T-helper 1 cell treated with Interleukin-12 subunit alpha and Interleukin-12 subunit beta and Interleukin-4 antibody, amounts not matched to agents 30 ng/mL and 1 ng/mL, for 36 hours (primary cell): ENCODE results near the gene PDE10A. TPM values are rescaled to one million over a fixed set of nuclear protein-coding genes. Genes with fewer than 3 reads are reported as not detected.

Source experiments
- intact Hi-C: fragments of 100-400 bp; cut with micrococcal nuclease; formaldehyde crosslinking; loops from one replicate; pipeline ENCODE4 v1.15.1; 2024
- total RNA-seq: library from RNA; stranded (reverse); gene quantifications from 2 replicates; pipeline ENCODE4 v1.2.3, GENCODE V29; 2022

The PDE10A gene
- total RNA-seq, 1 donor from 2014 or later, result not detected

DNA sequence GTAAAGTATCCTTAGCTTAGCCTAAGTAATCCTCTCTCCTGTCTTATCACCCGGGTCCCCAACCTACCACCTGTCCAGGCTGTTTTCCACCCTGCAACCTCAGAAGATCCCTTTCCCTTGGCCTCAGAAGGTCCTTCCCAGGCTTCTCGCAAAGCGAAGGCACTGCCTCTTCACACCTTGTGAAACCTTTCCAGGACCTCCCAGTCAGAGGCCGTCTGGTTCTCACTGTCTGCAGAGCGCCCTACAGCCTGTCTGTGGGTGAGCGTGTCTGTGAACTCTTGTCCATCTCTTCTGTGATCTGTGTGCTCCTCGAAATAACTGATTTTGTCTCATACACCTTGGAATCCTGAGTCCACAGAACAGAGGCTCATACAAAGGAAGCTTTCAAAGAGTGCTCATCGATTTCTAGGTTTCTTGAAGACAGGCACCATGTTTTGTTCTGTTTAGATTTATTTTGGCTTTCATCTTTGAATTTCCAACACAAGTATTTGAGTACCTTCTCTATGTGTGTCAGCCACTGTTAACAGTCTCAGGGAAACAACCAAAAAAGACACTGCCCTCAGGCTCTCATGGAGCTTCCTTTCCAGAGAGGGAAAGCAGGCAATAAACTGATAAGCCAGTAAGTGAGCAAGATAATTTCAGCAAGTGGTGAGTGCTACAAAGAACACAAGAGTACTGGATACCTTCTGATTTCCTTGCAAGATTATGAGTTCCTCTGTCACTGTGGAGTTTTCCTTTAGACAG is 6.3 kb downstream of the PDE10A start:
- intact Hi-C loops, result no loop called here

DNA sequence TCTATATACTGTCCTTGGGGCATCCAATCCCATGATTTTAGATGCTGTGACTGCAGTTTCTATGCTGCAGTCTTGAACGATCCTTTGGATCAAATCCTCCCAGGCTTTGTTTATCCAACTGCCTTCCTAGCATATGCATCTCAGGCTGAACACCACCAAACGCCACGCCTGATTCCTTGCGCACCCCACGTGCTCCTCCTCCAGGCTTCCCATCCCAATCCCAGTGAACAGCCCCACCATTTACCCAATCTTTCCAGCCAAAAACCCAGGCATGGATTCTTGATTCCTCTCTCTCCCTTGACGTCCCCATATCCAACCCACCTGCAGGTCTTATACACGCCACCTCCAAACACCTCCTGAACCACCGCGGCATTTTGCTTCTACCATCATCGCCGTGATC is 7.8 kb downstream of the PDE10A start:
- intact Hi-C loops, result no loop called here

GRCh38 chr6:165654144-165654543 is 8.9 kb downstream of the PDE10A start:
- intact Hi-C loops, result no loop called here

DNA sequence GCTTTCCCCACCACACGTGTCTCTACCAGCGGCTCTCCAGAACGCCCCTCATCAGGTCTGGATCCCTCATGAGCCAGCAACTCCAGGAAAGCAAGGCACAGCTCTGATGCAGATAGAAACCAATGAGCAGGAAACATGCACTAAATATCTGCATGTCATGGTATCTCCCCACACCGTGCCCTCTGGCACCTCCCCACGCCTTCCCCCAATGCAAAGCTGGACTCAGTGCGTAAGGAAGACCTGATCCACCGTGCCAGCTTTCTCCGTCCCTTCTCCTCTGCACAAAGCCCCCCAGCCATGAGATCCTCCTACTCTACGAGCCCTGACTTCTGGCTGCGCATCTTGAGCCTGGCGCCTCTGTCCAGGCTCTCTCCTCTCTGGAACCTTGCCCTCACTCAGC is 9.4 kb downstream of the PDE10A start:
- intact Hi-C loops, result no loop called here

GRCh38 chr6:165653196-165653595 is 9.8 kb downstream of the PDE10A start:
- intact Hi-C loops, result no loop called here

- intact Hi-C loops, result no loop called here
Measured at GRCh38 chr6:165652766-165653165, 10.3 kb downstream of the PDE10A start.

DNA sequence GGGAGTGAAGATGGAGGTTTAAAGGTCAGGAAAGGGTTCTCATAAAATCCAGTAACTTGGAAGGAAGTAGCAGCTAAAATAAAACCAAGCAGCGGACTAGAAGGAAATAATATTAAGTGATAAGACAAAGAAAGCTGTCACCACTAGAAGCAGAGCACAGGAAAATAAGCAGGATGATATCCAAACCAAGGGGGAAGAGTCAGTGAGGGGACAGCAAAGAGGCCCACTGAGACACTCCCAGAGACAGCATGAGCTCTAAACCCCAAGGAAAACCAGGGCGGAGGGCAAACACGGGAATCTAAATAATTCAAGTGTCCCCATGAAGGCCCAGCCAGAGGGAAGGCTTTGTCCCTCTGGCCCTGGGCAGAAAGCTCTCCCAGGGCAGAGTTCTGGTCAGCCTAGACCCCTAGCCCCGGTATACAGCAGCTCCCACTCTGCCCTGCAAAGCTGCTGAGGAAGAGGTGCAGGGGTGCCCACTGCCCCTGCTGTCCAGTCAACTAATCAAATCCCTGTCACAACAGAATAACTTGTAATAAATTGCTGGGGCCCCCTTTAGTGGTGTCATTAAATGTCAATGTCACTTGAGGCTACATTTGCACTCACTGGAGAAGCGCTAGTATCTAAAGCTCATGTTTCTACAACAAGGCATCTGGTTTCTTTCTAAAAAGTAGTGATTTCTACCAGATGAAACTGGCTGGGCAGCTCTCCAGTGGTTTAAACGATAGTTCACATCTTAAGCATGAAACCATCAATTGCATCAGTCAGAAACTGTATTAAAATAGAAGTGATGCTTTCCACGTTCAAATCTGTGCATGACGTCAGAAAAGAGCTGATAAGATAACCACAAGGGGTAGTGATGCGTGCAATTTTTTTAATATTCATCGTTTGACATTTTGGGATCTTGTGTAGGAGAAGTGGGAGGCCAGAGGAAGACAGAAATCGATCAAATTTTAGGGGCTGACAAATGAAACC is 13.6 kb downstream of the PDE10A start:
- intact Hi-C loops, result no loop called here

DNA sequence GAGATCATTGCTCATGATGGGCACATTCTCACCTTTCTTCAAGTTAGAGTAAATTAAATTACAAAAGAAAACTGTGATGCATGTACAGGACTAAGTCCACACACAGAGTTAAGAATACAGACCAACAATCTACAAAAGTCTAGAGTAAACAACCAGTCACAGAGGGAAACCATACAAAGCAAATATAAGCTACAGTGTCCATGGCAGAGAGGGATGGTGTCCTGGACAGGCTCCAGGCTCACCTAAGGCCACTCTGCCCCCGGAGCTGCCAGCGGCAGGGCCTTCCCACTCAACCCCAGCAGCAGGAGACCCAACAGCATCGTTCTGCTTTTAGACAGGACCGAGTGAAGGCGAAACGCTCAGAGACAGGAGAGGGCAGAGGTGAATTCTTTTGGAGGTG is 16.0 kb downstream of the PDE10A start:
- intact Hi-C loops, result no loop called here

GRCh38 chr6:165645919-165646318 is 17.1 kb downstream of the PDE10A start:
- intact Hi-C loops, result no loop called here

- intact Hi-C loops, result no loop called here
Measured at GRCh38 chr6:165644586-165645266, 18.3 kb downstream of the PDE10A start.

GRCh38 chr6:165643015-165643414 is 20.0 kb downstream of the PDE10A start:
- intact Hi-C loops, result no loop called here

DNA sequence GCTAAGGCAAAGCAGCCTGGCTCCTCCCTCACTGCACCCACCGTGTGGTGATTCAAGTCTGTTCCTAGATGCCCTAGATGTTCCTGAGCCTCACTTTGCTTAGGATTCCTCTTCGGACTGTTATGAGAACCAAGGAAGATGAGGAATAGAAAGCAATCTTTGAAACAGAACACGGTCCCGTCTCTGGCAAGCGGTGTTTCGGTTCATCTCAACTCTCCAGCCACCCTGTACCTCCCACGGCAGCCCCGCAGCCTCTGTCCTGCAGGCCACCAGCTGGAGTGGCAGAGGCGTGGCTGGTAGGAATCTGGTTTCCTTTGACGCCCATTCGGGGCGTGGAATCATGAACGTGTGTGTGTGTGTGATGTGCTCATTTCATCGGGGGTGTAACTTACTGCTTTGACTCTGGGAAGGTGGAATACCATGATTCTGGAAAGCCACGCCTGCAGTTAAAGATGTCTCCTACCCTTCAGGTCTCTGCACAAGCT is 21.3 kb downstream of the PDE10A start:
- intact Hi-C loops, result no loop called here

- intact Hi-C loops, result no loop called here
Measured at GRCh38 chr6:165640806-165641205, 22.2 kb downstream of the PDE10A start.

DNA sequence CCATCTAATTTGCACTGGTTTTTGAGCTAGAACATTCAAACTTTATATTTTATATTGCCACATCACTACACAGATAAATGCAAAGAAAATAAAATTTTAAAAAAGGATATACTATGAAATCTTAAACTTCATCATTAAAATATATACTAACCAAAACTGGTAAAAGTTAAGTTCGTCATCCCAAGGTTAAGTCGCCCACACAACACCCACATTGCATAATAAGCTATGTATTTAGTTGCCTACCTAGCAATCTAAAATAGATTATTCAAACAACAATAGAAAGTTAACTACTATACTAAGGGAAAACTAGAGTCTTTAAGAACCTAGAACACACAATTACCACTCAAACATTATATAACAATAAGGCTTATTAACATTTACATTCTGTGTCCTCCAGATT is 24.5 kb downstream of the PDE10A start:
- intact Hi-C loops, result no loop called here

GRCh38 chr6:165637586-165637985 is 25.5 kb downstream of the PDE10A start:
- intact Hi-C loops, result no loop called here

DNA sequence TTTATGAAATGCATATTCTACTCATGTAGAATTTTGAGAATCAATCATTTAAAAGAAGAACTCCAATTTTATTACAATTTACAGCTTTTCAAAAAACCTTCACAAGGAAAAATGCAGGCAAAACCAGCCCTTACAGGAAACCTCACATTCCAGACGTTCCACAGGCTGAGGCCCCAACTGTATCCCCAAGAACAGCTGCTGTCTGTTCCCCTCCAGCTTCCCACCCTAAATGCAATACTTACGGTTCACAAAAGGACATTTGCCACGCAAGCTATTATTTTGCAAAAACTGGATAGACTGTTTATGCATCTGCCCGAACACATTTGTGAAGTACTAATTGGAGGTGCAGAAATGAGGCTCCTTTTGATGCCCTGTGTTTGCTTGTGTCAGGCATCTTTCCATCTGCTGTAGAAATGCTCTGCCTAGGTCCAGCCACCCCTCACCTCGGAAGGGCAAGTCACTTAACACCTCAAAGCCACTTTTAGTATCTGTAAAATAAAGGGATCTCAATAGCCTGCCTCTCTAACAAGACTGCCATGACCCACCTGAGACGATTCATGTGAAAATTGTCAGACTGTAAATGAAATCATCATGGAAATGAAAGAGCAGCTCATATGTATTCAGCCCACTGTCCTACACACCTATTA is 26.5 kb downstream of the PDE10A start:
- intact Hi-C loops, result no loop called here

DNA sequence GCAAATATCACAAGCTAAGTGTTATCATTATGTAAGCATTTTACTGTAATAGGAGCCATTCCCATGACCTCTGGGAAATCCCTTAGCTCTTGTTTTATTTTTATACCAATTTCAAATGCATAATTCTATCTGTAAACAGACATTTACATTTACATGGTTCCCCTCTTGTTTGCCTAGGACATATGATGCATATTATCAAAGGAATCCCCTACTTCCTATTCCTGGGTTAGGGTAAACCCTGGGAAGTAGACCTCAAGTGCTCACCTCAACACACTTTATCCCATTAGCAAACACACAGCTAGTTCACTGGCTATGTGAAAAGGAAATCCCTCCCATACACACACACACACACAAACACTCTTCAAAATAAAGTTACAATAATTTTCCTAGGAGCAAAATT is 27.1 kb downstream of the PDE10A start:
- intact Hi-C loops, result no loop called here

- intact Hi-C loops, result no loop called here
Measured at GRCh38 chr6:165634101-165634880, 28.8 kb downstream of the PDE10A start.

- intact Hi-C loops, result no loop called here
Measured at GRCh38 chr6:165632194-165632593, 30.8 kb downstream of the PDE10A start.

- intact Hi-C loops, result no loop called here
Measured at GRCh38 chr6:165630544-165630953, 32.5 kb downstream of the PDE10A start.
